ENCODE measurements around the gene ZBTB20.

Gene ZBTB20

GRCh38 chr3:114839476-114839875 is 307.6 kb downstream of the ZBTB20 start:
- TF ChIP-seq CTCF (IDR thresholded peaks at IDR 0.05; ENCODE audit: borderline replicate concordance, control extremely low read depth, extremely low read depth, insufficient read depth, missing control alignments): no peak
- in situ Hi-C loops (cut with MboI; ENCODE audit: low sequenced_read_pairs, unreplicated experiment): loop anchor here (25.0 kb wide), 3 partner anchors 248 to 973 kb away; no protein-coding TSS in a partner anchor
- no peak for DNase-seq (ENCODE audit: low spot score)

GRCh38 chr3:114838025-114838424 is 309.1 kb downstream of the ZBTB20 start:
- in situ Hi-C loops (cut with MboI; ENCODE audit: low sequenced_read_pairs, unreplicated experiment): loop anchor here (25.0 kb wide), 3 partner anchors 249 to 974 kb away; no protein-coding TSS in a partner anchor
- no peak for TF ChIP-seq CTCF (IDR thresholded peaks at IDR 0.05; ENCODE audit: borderline replicate concordance, control extremely low read depth, extremely low read depth, insufficient read depth, missing control alignments)

GRCh38 chr3:114834175-114834940 is 312.7 kb downstream of the ZBTB20 start:
- TF ChIP-seq CTCF (IDR thresholded peaks at IDR 0.05; ENCODE audit: borderline replicate concordance, control extremely low read depth, extremely low read depth, insufficient read depth, missing control alignments): no peak

More at GRCh38 chr3:114838025-114838424, 309.1 kb downstream of the ZBTB20 start:
- no peak for DNase-seq (ENCODE audit: low spot score)

GRCh38 chr3:114831861-114832260 is 315.2 kb downstream of the ZBTB20 start:
- TF ChIP-seq CTCF (IDR thresholded peaks at IDR 0.05; ENCODE audit: borderline replicate concordance, control extremely low read depth, extremely low read depth, insufficient read depth, missing control alignments): no peak
- in situ Hi-C loops (cut with MboI; ENCODE audit: low sequenced_read_pairs, unreplicated experiment): loop anchor here (25.0 kb wide), 3 partner anchors 255 to 980 kb away; no protein-coding TSS in a partner anchor
- DNase-seq (ENCODE audit: low spot score): no peak

More at GRCh38 chr3:114834175-114834940, 312.7 kb downstream of the ZBTB20 start:
- in situ Hi-C loops (cut with MboI; ENCODE audit: low sequenced_read_pairs, unreplicated experiment): loop anchor here (25.0 kb wide), 3 partner anchors 253 to 978 kb away; no protein-coding TSS in a partner anchor
- no peak for DNase-seq (ENCODE audit: low spot score)

GRCh38 chr3:114830652-114831051 is 316.4 kb downstream of the ZBTB20 start:
- TF ChIP-seq CTCF (IDR thresholded peaks at IDR 0.05; ENCODE audit: borderline replicate concordance, control extremely low read depth, extremely low read depth, insufficient read depth, missing control alignments): no peak
- in situ Hi-C loops (cut with MboI; ENCODE audit: low sequenced_read_pairs, unreplicated experiment): loop anchor here (25.0 kb wide), 3 partner anchors 257 to 982 kb away; no protein-coding TSS in a partner anchor
- DNase-seq (ENCODE audit: low spot score): no peak

GRCh38 chr3:114829783-114830182 is 317.3 kb downstream of the ZBTB20 start:
- no peak for TF ChIP-seq CTCF (IDR thresholded peaks at IDR 0.05; ENCODE audit: borderline replicate concordance, control extremely low read depth, extremely low read depth, insufficient read depth, missing control alignments)
- in situ Hi-C loops (cut with MboI; ENCODE audit: low sequenced_read_pairs, unreplicated experiment): loop anchor here (25.0 kb wide), 3 partner anchors 258 to 983 kb away; no protein-coding TSS in a partner anchor
- DNase-seq (ENCODE audit: low spot score): no peak

Data from GM13976 (cell line).